ENCODE data around the gene ANO6. TPM values are rescaled to one million over a fixed set of nuclear protein-coding genes. Genes with fewer than 3 reads are reported as not detected.

ANO6 gene
- total RNA-seq, 1 experiment from 2014 or later: 46.8 TPM

DNA sequence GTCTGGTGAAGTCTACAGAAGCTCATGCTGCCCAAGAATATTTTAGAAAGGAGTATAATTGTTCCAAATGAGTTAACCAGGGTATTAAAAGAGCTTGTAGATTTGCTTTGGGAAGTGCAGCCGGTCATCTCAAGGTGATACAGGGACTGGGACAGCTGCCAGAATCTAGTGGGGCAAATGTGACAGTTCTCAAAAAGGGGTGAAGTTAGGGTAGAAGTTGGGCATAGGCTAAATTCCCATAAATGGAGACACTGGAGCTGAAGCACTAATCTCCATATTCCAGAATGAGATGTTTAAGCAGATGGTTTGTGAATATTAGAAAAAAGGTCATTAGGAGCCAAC lies 94.7 kb downstream of the ANO6 start:
- DNase-seq (ENCODE audit: low spot score): no peak
- no peak overlapping the region for H3K27ac Mint-ChIP-seq
- CTCF ChIA-PET: no interaction called here
- POLR2A ChIA-PET: no interaction called here
- H3K9me3 Mint-ChIP-seq: no peaks in the 10 kb centered on the region
- no peak overlapping the region for H3K4me3 Mint-ChIP-seq
- TF ChIP-seq PRRX2 (CRISPR knock-in tag; IDR thresholded peaks at IDR 0.05) (no peak), RELA (CRISPR knock-in tag; IDR thresholded peaks at IDR 0.05; ENCODE audit: borderline replicate concordance) (no peak), ATF1 (CRISPR knock-in tag; IDR thresholded peaks at IDR 0.05) (no peak), ZNF232 (CRISPR knock-in tag; IDR thresholded peaks at IDR 0.05) (no peak), TEAD1 (CRISPR knock-in tag; IDR thresholded peaks at IDR 0.05) (no peak), TP53 (CRISPR knock-in tag; IDR thresholded peaks at IDR 0.05) (no peak), ZSCAN18 (CRISPR knock-in tag; IDR thresholded peaks at IDR 0.05) (no peak), MXD4 (CRISPR knock-in tag; IDR thresholded peaks at IDR 0.05; ENCODE audit: borderline replicate concordance) (no peak)
- TF ChIP-seq, protein P1, sequence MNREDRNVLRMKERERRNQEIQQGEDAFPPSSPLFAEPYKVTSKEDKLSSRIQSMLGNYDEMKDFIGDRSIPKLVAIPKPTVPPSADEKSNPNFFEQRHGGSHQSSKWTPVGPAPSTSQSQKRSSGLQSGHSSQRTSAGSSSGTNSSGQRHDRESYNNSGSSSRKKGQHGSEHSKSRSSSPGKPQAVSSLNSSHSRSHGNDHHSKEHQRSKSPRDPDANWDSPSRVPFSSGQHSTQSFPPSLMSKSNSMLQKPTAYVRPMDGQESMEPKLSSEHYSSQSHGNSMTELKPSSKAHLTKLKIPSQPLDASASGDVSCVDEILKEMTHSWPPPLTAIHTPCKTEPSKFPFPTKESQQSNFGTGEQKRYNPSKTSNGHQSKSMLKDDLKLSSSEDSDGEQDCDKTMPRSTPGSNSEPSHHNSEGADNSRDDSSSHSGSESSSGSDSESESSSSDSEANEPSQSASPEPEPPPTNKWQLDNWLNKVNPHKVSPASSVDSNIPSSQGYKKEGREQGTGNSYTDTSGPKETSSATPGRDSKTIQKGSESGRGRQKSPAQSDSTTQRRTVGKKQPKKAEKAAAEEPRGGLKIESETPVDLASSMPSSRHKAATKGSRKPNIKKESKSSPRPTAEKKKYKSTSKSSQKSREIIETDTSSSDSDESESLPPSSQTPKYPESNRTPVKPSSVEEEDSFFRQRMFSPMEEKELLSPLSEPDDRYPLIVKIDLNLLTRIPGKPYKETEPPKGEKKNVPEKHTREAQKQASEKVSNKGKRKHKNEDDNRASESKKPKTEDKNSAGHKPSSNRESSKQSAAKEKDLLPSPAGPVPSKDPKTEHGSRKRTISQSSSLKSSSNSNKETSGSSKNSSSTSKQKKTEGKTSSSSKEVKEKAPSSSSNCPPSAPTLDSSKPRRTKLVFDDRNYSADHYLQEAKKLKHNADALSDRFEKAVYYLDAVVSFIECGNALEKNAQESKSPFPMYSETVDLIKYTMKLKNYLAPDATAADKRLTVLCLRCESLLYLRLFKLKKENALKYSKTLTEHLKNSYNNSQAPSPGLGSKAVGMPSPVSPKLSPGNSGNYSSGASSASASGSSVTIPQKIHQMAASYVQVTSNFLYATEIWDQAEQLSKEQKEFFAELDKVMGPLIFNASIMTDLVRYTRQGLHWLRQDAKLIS (CRISPR knock-in tag; IDR thresholded peaks at IDR 0.05; ENCODE audit: borderline replicate concordance): no peak
- TF ChIP-seq, protein P2, sequence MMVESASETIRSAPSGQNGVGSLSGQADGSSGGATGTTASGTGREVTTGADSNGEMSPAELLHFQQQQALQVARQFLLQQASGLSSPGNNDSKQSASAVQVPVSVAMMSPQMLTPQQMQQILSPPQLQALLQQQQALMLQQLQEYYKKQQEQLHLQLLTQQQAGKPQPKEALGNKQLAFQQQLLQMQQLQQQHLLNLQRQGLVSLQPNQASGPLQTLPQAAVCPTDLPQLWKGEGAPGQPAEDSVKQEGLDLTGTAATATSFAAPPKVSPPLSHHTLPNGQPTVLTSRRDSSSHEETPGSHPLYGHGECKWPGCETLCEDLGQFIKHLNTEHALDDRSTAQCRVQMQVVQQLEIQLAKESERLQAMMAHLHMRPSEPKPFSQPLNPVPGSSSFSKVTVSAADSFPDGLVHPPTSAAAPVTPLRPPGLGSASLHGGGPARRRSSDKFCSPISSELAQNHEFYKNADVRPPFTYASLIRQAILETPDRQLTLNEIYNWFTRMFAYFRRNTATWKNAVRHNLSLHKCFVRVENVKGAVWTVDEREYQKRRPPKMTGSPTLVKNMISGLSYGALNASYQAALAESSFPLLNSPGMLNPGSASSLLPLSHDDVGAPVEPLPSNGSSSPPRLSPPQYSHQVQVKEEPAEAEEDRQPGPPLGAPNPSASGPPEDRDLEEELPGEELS (CRISPR knock-in tag; IDR thresholded peaks at IDR 0.05): no peak
- TF ChIP-seq, protein P3, sequence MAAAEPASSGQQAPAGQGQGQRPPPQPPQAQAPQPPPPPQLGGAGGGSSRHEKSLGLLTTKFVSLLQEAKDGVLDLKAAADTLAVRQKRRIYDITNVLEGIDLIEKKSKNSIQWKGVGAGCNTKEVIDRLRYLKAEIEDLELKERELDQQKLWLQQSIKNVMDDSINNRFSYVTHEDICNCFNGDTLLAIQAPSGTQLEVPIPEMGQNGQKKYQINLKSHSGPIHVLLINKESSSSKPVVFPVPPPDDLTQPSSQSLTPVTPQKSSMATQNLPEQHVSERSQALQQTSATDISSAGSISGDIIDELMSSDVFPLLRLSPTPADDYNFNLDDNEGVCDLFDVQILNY (CRISPR knock-in tag; IDR thresholded peaks at IDR 0.05): no peak
- no peaks in the 10 kb centered on the region for H3K4me1 Mint-ChIP-seq
- peaks cover 8% of the 10 kb centered on the region for H3K36me3 Mint-ChIP-seq
- no peaks in the 10 kb centered on the region for H3K27me3 Mint-ChIP-seq (ENCODE audit: low read depth)
- ATAC-seq: no peak

GRCh38 chr12:45312012-45312411 lies 96.1 kb downstream of the ANO6 start:
- Mint-ChIP-seq H3K9me3 (peaks cover 3% of the 10 kb centered on the region), H3K4me3 (no peak overlapping the region), H3K27ac (no peak overlapping the region), H3K36me3 (peaks cover 13% of the 10 kb centered on the region), H3K27me3 (ENCODE audit: low read depth) (no peaks in the 10 kb centered on the region), H3K4me1 (no peaks in the 10 kb centered on the region)
- ChIA-PET CTCF (no interaction called here), POLR2A (no interaction called here)
- ATAC-seq: no peak
- no peak for DNase-seq (ENCODE audit: low spot score)
- TF ChIP-seq IRF2 (CRISPR knock-in tag; IDR thresholded peaks at IDR 0.05; ENCODE audit: borderline replicate concordance, low read depth): no peak
- TF ChIP-seq, protein P4, sequence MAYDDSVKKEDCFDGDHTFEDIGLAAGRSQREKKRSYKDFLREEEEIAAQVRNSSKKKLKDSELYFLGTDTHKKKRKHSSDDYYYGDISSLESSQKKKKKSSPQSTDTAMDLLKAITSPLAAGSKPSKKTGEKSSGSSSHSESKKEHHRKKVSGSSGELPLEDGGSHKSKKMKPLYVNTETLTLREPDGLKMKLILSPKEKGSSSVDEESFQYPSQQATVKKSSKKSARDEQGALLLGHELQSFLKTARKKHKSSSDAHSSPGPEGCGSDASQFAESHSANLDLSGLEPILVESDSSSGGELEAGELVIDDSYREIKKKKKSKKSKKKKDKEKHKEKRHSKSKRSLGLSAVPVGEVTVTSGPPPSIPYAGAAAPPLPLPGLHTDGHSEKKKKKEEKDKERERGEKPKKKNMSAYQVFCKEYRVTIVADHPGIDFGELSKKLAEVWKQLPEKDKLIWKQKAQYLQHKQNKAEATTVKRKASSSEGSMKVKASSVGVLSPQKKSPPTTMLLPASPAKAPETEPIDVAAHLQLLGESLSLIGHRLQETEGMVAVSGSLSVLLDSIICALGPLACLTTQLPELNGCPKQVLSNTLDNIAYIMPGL (CRISPR knock-in tag; IDR thresholded peaks at IDR 0.05): no peak
- no peak for TF ChIP-seq ZNF532 (CRISPR knock-in tag; IDR thresholded peaks at IDR 0.05; ENCODE audit: borderline replicate concordance)
- TF ChIP-seq, protein P5, sequence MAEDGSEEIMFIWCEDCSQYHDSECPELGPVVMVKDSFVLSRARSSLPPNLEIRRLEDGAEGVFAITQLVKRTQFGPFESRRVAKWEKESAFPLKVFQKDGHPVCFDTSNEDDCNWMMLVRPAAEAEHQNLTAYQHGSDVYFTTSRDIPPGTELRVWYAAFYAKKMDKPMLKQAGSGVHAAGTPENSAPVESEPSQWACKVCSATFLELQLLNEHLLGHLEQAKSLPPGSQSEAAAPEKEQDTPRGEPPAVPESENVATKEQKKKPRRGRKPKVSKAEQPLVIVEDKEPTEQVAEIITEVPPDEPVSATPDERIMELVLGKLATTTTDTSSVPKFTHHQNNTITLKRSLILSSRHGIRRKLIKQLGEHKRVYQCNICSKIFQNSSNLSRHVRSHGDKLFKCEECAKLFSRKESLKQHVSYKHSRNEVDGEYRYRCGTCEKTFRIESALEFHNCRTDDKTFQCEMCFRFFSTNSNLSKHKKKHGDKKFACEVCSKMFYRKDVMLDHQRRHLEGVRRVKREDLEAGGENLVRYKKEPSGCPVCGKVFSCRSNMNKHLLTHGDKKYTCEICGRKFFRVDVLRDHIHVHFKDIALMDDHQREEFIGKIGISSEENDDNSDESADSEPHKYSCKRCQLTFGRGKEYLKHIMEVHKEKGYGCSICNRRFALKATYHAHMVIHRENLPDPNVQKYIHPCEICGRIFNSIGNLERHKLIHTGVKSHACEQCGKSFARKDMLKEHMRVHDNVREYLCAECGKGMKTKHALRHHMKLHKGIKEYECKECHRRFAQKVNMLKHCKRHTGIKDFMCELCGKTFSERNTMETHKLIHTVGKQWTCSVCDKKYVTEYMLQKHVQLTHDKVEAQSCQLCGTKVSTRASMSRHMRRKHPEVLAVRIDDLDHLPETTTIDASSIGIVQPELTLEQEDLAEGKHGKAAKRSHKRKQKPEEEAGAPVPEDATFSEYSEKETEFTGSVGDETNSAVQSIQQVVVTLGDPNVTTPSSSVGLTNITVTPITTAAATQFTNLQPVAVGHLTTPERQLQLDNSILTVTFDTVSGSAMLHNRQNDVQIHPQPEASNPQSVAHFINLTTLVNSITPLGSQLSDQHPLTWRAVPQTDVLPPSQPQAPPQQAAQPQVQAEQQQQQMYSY (CRISPR knock-in tag; IDR thresholded peaks at IDR 0.05): no peak

All from WTC11 (cell line).